HG02798 (cell line): ENCODE measurements around the gene AGAP2.
A peak's percentile ranks its signal among the peaks of the same experiment; 100 is the strongest.
"Not testable (repeated sequence)": the region's sequence is repeated elsewhere in the genome, so short reads cannot be mapped to it uniquely, and the experiment has no call there.

Source experiments
- ATAC-seq: cut with Tn5 transposase; IDR thresholded peaks from one replicate; pipeline ENCODE4 v1.9.1; 2021; ENCODE audit warnings: mild to moderate bottlenecking; ENCODE audit not compliant: unreplicated experiment, poor library complexity

The AGAP2 gene

GRCh38 chr12:57738661-57739237, at the start of gene AGAP2:
Gene AGAP2, minus strand, starts transcription at chr12:57738742. Its CDS starts 496 bp downstream, at chr12:57738246.
- ATAC-seq = no peak

GRCh38 chr12:57783861-57784260, 45.3 kb upstream of the AGAP2 start:
- no peak for ATAC-seq

- no peak for ATAC-seq
Measured at GRCh38 chr12:57783466-57783801, 44.9 kb upstream of the AGAP2 start.

- ATAC-seq = peak; percentile 88
Measured at GRCh38 chr12:57782608-57783465, 44.3 kb upstream of the AGAP2 start, which contains the start of gene TSFM. Gene TSFM, plus strand, starts transcription at chr12:57782787. Its CDS starts 15 bp downstream, at chr12:57782802.

GRCh38 chr12:57782243-57782607, 43.7 kb upstream of the AGAP2 start:
- peak; percentile 2 for ATAC-seq

- ATAC-seq = no peak
Measured at GRCh38 chr12:57781801-57782200, 43.3 kb upstream of the AGAP2 start.

- no peak for ATAC-seq
Measured at GRCh38 chr12:57781244-57781643, 42.7 kb upstream of the AGAP2 start.

GRCh38 chr12:57780284-57780897, 41.8 kb upstream of the AGAP2 start:
- ATAC-seq = no peak

- no peak for ATAC-seq
Measured at GRCh38 chr12:57779736-57780135, 41.2 kb upstream of the AGAP2 start.

GRCh38 chr12:57777911-57778310, 39.4 kb upstream of the AGAP2 start:
- ATAC-seq = no peak

GRCh38 chr12:57777367-57777766, 38.8 kb upstream of the AGAP2 start:
- ATAC-seq = no peak

GRCh38 chr12:57776247-57776587, 37.7 kb upstream of the AGAP2 start:
- ATAC-seq = no peak

- ATAC-seq = no peak
Measured at GRCh38 chr12:57775563-57776246, 37.2 kb upstream of the AGAP2 start.

- ATAC-seq = no peak
Measured at GRCh38 chr12:57775044-57775443, 36.5 kb upstream of the AGAP2 start.

- not testable (repeated sequence) for ATAC-seq
Measured at GRCh38 chr12:57774634-57775033, 36.1 kb upstream of the AGAP2 start.

GRCh38 chr12:57772429-57773322, 34.1 kb upstream of the AGAP2 start, which contains the start of gene EEF1AKMT3:
Gene EEF1AKMT3, plus strand, starts transcription at chr12:57772614. Its CDS starts 111 bp downstream, at chr12:57772725.
- ATAC-seq = no peak

- ATAC-seq = peak; percentile 88
Measured at GRCh38 chr12:57771873-57772428, 33.4 kb upstream of the AGAP2 start, which contains the start of gene METTL1. Gene METTL1, minus strand, starts transcription at chr12:57772105. Its CDS starts 22 bp downstream, at chr12:57772083.

- peak; percentile 75 for ATAC-seq
Measured at GRCh38 chr12:57771236-57771872, 32.8 kb upstream of the AGAP2 start.

- ATAC-seq = no peak
Measured at GRCh38 chr12:57770734-57771133, 32.2 kb upstream of the AGAP2 start.
